H9 (cell line): Measurements from ENCODE around the gene PRKAG3. TPM values are rescaled to one million over a fixed set of nuclear protein-coding genes. Genes with fewer than 3 reads are reported as not detected.

Source experiments
- DNase-seq: peaks from one replicate; pipeline ENCODE4 v3.0.0-alpha.2; 2017
- H2AFZ ChIP-seq: one replicate; pipeline ENCODE4 v1.6.1; 2013; ENCODE audit warnings: mild to moderate bottlenecking, low read length, control low read depth, moderate library complexity
- H2AK5ac ChIP-seq: 2 replicates; pipeline ENCODE4 v1.6.1; 2013; ENCODE audit warnings: low read length, control low read depth, mixed read lengths; ENCODE audit not compliant: insufficient read length
- H2BK120ac ChIP-seq: one replicate; pipeline ENCODE4 v1.6.1; 2013; ENCODE audit warnings: low read depth, mild to moderate bottlenecking, low read length, control low read depth, inconsistent platforms; ENCODE audit not compliant: poor library complexity, severe bottlenecking
- H2BK12ac ChIP-seq: 2 replicates; pipeline ENCODE4 v1.6.1; 2013; ENCODE audit warnings: low read length, control low read depth, mixed read lengths, low read depth; ENCODE audit not compliant: insufficient read length
- H2BK15ac ChIP-seq: 2 replicates; pipeline ENCODE4 v1.6.1; 2013; ENCODE audit warnings: low read depth, low read length, control low read depth
- H2BK20ac ChIP-seq: one replicate; pipeline ENCODE4 v1.6.1; 2013; ENCODE audit warnings: low read depth, mild to moderate bottlenecking, low read length, control low read depth, inconsistent platforms; ENCODE audit not compliant: poor library complexity, severe bottlenecking
- H2BK5ac ChIP-seq: 2 replicates; pipeline ENCODE4 v1.6.1; 2013; ENCODE audit warnings: low read length, control low read depth, mixed read lengths; ENCODE audit not compliant: insufficient read length
- H3K14ac ChIP-seq: 2 replicates; pipeline ENCODE4 v1.6.1; 2013; ENCODE audit warnings: low read length, control low read depth; ENCODE audit not compliant: insufficient read depth
- H3K18ac ChIP-seq: 2 replicates; pipeline ENCODE4 v1.6.1; 2013; ENCODE audit warnings: low read depth, mild to moderate bottlenecking, mixed read lengths, low read length, control low read depth; ENCODE audit not compliant: insufficient read length
- H3K23ac ChIP-seq: 2 replicates; pipeline ENCODE4 v1.6.1; 2013; ENCODE audit warnings: low read length, control low read depth, mixed read lengths, low read depth; ENCODE audit not compliant: insufficient read length
- H3K23me2 ChIP-seq: 2 replicates; pipeline ENCODE4 v1.6.1; 2013; ENCODE audit warnings: low read depth, mild to moderate bottlenecking, mixed read lengths, low read length, control low read depth; ENCODE audit not compliant: insufficient read length, poor library complexity, severe bottlenecking
- H3K27ac ChIP-seq: 2 replicates; pipeline ENCODE4 v1.5.1; 2013; ENCODE audit warnings: low read length, control low read depth, mixed read lengths, low read depth; ENCODE audit not compliant: insufficient read length
- H3K27me3 ChIP-seq: 2 replicates; pipeline ENCODE4 v1.6.1; 2013; ENCODE audit warnings: low read length, control low read depth, inconsistent platforms; ENCODE audit not compliant: insufficient read depth
- H3K4ac ChIP-seq: 2 replicates; pipeline ENCODE4 v1.6.1; 2013; ENCODE audit warnings: low read depth, mild to moderate bottlenecking, control low read depth, inconsistent platforms, low read length, moderate library complexity
- H3K4me1 ChIP-seq: 2 replicates; pipeline ENCODE4 v1.6.1; 2013; ENCODE audit warnings: low read length, control low read depth, inconsistent platforms; ENCODE audit not compliant: insufficient read depth
- H3K4me2 ChIP-seq: 2 replicates; pipeline ENCODE4 v1.6.1; 2013; ENCODE audit warnings: low read length, control low read depth, mixed read lengths; ENCODE audit not compliant: insufficient read length, insufficient read depth
- H3K56ac ChIP-seq: 2 replicates; pipeline ENCODE4 v1.6.1; 2013; ENCODE audit warnings: low read depth, mild to moderate bottlenecking, mixed read lengths, low read length, control low read depth; ENCODE audit not compliant: insufficient read length
- H3K79me1 ChIP-seq: 2 replicates; pipeline ENCODE4 v1.6.1; 2013; ENCODE audit warnings: low read depth, mild to moderate bottlenecking, moderate library complexity, low read length, control low read depth, inconsistent platforms; ENCODE audit not compliant: insufficient read depth, poor library complexity, severe bottlenecking
- H3K79me2 ChIP-seq: 2 replicates; pipeline ENCODE4 v1.6.1; 2013; ENCODE audit warnings: low read length, control low read depth, inconsistent platforms; ENCODE audit not compliant: insufficient read depth
- H3K9ac ChIP-seq: 2 replicates; pipeline ENCODE4 v1.6.1; 2013; ENCODE audit warnings: low read length, control low read depth, mixed read lengths; ENCODE audit not compliant: insufficient read length; ENCODE audit errors: extremely low read depth
- H3K9me3 ChIP-seq: one replicate; pipeline ENCODE4 v1.6.1; 2013; ENCODE audit warnings: low read depth, low read length, inconsistent platforms; ENCODE audit not compliant: control insufficient read depth
- H3T11ph ChIP-seq: one replicate; pipeline ENCODE4 v1.6.1; 2013; ENCODE audit warnings: mild to moderate bottlenecking, low read length, control low read depth, inconsistent platforms
- H4K20me1 ChIP-seq: one replicate; pipeline ENCODE4 v1.6.1; 2013; ENCODE audit not compliant: control insufficient read depth, insufficient read length, insufficient read depth
- H4K5ac ChIP-seq: 2 replicates; pipeline ENCODE4 v1.6.1; 2013; ENCODE audit warnings: low read depth, mild to moderate bottlenecking, mixed read lengths, low read length, control low read depth; ENCODE audit not compliant: insufficient read length
- H4K8ac ChIP-seq: replicated peaks from 2 replicates; pipeline ENCODE4 v1.6.1; 2013; ENCODE audit warnings: low read length, control low read depth, mixed read lengths, low read depth; ENCODE audit not compliant: insufficient read length
- H4K91ac ChIP-seq: 2 replicates; pipeline ENCODE4 v1.6.1; 2013; ENCODE audit warnings: low read depth, mild to moderate bottlenecking, moderate library complexity, mixed read lengths, low read length, control low read depth; ENCODE audit not compliant: insufficient read length
- H3K27ac Mint-ChIP-seq, 3 experiments: 2 replicates in 2 of 3; 3 replicates in 1 of 3; pipeline ENCODE4 v1.8.0; 2020 to 2021; ENCODE audit warnings: mixed read lengths in 3 of 3, mild to moderate bottlenecking in 1 of 3, moderate library complexity in 1 of 3
- H3K27me3 Mint-ChIP-seq: 2 replicates; pipeline ENCODE4 v1.8.0; 2021; ENCODE audit warnings: low read depth, mild to moderate bottlenecking, moderate library complexity, mixed read lengths
- H3K36me3 Mint-ChIP-seq, 3 experiments: 2 replicates in 2 of 3; 3 replicates in 1 of 3; pipeline ENCODE4 v1.8.0; 2020 to 2021; ENCODE audit warnings: low read depth in 3 of 3, mixed read lengths in 3 of 3; ENCODE audit not compliant: insufficient read depth in 1 of 3
- H3K4me1 Mint-ChIP-seq, 2 experiments: 2 replicates each; pipeline ENCODE4 v1.8.0; 2020; ENCODE audit warnings: mixed read lengths in 2 of 2
- H3K4me3 Mint-ChIP-seq, 2 experiments: 2 replicates in 1 of 2; 3 replicates in 1 of 2; pipeline ENCODE4 v1.8.0; 2020 to 2021; ENCODE audit warnings: mild to moderate bottlenecking in 2 of 2, mixed read lengths in 2 of 2, moderate library complexity in 1 of 2
- H3K9me3 Mint-ChIP-seq, 2 experiments: 2 replicates in 1 of 2; 3 replicates in 1 of 2; pipeline ENCODE4 v1.8.0; 2020; ENCODE audit warnings: mild to moderate bottlenecking in 2 of 2, mixed read lengths in 2 of 2, moderate library complexity in 1 of 2
- WGBS: extraction: QIAGEN DNeasy Blood & Tissue Kit; methylation state at CpG from one replicate; pipeline ENCODE4 v1.1.7; 2013; ENCODE audit warnings: missing lambda C conversion rate, low lambda C conversion rate, mixed read lengths; ENCODE audit not compliant: insufficient read length; ENCODE audit errors: extremely low coverage; 5-methylcytosine and 5-hydroxymethylcytosine counted together
- total RNA-seq: library from RNA; stranded (reverse); gene quantifications from 2 replicates; pipeline ENCODE4 v1.2.1, GENCODE V29; 2021
- TF ChIP-seq, protein P1 (sequence below): fragments of 200-600 bp; sonication (generic); conservative IDR thresholded peaks from 3 replicates; pipeline ENCODE4 v1.8.0; 2021; ENCODE audit warnings: antibody characterized with exemption, mild to moderate bottlenecking

The PRKAG3 gene
- total RNA-seq, 1 experiment from 2014 or later: not detected

DNA sequence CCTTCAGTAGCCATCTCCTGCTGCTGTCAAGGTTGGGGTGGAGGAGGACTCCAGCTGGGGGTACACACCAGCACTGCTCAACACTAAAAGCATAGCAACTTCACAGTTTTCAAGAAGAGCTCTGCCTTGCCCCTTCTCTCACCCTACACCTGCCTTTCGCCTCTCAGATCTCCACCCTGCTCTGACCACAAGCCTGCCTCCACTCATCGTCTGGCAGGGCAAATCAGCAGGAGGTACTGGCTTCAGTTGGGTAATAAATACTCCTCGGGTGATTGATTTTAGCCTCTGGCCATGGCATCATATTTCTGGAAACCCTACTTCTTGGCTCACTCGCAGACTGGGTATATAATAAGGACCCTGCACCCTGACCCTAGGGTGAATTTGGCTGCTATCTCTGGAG is 3.1 kb upstream of the PRKAG3 start:
- no peaks in the 10 kb centered on the region for H3K27me3 ChIP-seq
- H2AK5ac ChIP-seq: no peak overlapping the region
- H2BK120ac ChIP-seq: no peak overlapping the region
- H4K5ac ChIP-seq: no peak overlapping the region
- no peak overlapping the region for H3K23ac ChIP-seq
- no peak overlapping the region for H2BK15ac ChIP-seq
- H3K79me1 ChIP-seq: no peaks in the 10 kb centered on the region
- no peak overlapping the region for H3K4me2 ChIP-seq
- H3K14ac ChIP-seq: no peak overlapping the region
- TF ChIP-seq, protein P1, sequence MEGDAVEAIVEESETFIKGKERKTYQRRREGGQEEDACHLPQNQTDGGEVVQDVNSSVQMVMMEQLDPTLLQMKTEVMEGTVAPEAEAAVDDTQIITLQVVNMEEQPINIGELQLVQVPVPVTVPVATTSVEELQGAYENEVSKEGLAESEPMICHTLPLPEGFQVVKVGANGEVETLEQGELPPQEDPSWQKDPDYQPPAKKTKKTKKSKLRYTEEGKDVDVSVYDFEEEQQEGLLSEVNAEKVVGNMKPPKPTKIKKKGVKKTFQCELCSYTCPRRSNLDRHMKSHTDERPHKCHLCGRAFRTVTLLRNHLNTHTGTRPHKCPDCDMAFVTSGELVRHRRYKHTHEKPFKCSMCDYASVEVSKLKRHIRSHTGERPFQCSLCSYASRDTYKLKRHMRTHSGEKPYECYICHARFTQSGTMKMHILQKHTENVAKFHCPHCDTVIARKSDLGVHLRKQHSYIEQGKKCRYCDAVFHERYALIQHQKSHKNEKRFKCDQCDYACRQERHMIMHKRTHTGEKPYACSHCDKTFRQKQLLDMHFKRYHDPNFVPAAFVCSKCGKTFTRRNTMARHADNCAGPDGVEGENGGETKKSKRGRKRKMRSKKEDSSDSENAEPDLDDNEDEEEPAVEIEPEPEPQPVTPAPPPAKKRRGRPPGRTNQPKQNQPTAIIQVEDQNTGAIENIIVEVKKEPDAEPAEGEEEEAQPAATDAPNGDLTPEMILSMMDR: no peak
- no peaks in the 10 kb centered on the region; a peak in 2 of 5 replicates for H3K9me3 Mint-ChIP-seq
- H3K27me3 Mint-ChIP-seq: peaks cover 25% of the 10 kb centered on the region
- H4K8ac ChIP-seq: no peak overlapping the region
- no peaks in the 10 kb centered on the region for H3K36me3 Mint-ChIP-seq
- no peaks in the 10 kb centered on the region for H3K79me2 ChIP-seq
- H2BK12ac ChIP-seq: no peak overlapping the region
- H3K23me2 ChIP-seq: no peaks in the 10 kb centered on the region
- H3K27ac ChIP-seq: no peak overlapping the region
- no peak overlapping the region for H3T11ph ChIP-seq
- no CpG with 5 or more reads among the region's 4 CpGs for WGBS
- no peak overlapping the region for H3K4me3 Mint-ChIP-seq
- H2BK5ac ChIP-seq: no peak overlapping the region
- H3K9me3 ChIP-seq: no peaks in the 10 kb centered on the region
- H3K18ac ChIP-seq: no peak overlapping the region
- no peak overlapping the region for H2BK20ac ChIP-seq
- no peak overlapping the region for H3K27ac Mint-ChIP-seq
- H4K20me1 ChIP-seq: no peaks in the 10 kb centered on the region
- no peak overlapping the region for H4K91ac ChIP-seq
- DNase-seq: no peak
- H3K9ac ChIP-seq: no peak overlapping the region
- H3K4ac ChIP-seq: no peak overlapping the region
- no peaks in the 10 kb centered on the region for H3K4me1 ChIP-seq
- H3K4me1 Mint-ChIP-seq: peaks cover 3 to 5% of the 10 kb centered on the region in 2 experiments; a peak in 1 of 4 replicates
- H3K56ac ChIP-seq: no peak overlapping the region
- H2AFZ ChIP-seq: no peak overlapping the region
